Esophagus mucosa (tissue), 1 donor: ENCODE results near the gene CYB561A3. TPM values are rescaled to one million over a fixed set of nuclear protein-coding genes. Genes with fewer than 3 reads are reported as not detected.

Source experiments
- ATAC-seq: fragments of 200-7000 bp; cut with Tn5 transposase; one replicate; pipeline ENCODE4 v1.9.1; 2020
- total RNA-seq: library from RNA; stranded (reverse); gene quantifications from one replicate; pipeline ENCODE4 v1.2.4, GENCODE V29; 2023
- donor health status: DM: yes; HTN: yes; CAD: no.

CYB561A3 gene
- total RNA-seq, 1 donor from 2014 or later: 27.7 TPM

DNA sequence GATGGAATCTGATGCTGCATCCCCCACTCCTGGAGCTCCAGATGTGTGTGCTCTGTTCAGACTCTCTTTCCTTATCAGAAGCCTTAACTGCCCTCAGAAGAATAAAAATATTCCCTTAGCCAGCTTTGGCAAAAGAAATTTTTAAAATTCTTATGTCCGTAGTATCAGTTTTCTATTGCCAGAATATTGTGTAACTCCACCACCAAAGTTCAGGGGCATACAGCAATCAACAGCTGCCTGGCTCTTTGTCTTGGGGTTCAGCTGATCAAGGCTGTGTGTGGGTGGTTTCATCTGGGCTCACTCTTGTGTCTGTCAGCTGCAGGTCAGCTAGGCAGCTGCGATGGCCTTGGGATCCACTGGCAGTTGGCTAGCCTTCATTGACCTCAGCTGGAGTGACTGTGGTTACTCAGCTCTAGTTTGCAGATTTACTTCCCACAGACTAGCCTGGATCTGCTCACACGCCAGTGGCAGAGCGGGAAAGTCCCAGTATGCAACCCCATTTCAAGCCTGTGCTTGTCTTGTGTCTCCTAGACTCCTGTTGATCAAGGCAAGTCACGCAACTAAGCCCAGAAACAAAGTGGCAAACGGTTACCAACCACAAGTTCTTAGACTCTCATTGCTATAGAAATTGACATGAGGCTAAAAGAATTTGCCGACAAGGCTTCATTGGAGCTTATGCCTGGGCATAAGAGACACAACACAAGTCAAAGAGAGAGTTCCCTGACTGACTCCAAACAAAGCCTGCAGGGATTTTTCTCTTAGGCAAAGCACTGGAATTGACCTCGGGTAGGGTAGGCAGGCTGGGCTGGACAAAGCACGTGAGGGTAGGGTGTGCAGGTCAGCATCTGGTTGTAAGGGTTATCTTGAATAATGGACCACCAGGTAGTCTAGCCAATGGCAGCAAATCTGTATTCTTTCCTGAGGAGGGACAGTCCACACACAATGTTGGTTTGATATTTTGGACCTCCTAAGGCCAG lies 8.0 kb upstream of the CYB561A3 start:
- ATAC-seq: peak; percentile 98

DNA sequence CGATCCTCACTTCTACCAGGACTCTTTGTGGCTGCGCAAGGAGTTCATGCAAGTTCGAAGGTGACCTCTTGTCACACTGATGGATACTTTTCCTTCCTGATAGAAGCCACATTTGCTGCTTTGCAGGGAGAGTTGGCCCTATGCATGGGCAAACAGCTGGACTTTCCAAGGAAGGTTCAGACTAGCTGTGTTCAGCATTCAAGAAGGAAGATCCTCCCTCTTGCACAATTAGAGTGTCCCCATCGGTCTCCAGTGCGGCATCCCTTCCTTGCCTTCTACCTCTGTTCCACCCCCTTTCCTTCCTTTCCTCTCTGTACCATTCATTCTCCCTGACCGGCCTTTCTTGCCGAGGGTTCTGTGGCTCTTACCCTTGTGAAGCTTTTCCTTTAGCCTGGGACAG lies 7.0 kb upstream of the CYB561A3 start:
- ATAC-seq: no peak

DNA sequence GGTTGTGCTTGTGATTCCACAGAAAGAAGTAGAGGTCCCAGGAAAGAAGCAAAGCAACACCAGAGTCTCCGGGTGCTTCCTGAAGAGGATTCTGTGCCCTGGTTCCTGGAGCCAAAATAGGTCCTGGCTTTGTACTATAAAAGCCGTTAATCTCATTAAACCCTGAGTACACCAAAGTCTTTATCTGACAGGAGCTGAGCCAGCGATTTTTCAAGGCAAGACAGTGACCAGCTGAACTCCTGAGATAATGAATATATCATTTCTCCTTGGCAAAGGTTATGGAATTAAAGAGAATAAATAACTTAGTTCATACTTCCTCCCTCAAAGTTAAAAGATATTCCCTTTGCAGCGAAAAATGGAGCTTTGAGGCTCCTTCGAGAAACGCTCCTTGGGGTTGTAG lies 5.7 kb upstream of the CYB561A3 start:
- ATAC-seq: no peak

DNA sequence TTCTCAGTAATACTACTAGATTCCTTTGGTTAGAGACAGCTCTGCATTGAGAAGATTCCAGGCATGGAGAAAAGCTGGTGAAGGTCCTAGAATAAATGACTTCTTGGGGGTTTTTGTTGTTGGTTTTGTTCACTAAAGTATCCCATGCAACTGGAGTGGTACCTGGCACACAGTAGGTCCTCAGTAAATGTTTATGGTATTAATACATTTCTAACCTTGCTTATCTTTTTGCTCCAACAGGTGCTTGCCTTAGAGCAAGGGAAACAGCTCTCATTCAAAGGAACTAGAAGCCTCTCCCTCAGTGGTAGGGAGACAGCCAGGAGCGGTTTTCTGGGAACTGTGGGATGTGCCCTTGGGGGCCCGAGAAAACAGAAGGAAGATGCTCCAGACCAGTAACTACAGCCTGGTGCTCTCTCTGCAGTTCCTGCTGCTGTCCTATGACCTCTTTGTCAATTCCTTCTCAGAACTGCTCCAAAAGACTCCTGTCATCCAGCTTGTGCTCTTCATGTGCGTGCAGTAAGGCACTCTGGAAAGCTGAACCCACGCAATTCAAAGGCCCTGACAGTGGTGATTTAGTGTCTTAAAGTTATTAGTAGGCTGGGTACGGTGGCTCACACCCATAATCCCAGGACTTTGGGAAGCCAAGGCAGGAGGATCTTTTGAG lies 2.5 kb upstream of the CYB561A3 start:
- ATAC-seq: no peak

DNA sequence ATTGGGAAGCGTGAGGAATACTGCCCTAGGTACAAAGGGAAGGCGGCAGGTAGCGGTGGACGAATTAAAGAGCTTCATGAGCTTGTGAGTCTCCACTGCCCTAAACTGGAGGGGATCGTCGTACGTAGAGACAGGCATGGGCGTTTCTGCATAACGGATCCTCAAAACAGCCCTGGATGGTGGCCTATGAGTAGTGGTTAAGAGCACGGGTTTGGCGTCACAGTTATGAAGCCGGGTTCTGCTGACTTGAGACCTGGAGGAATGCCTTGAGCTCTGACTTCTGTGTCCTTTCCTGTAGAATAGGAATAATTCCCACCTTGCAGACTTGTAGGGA lies 827 bp upstream of the CYB561A3 start:
- ATAC-seq: peak; percentile 18

DNA sequence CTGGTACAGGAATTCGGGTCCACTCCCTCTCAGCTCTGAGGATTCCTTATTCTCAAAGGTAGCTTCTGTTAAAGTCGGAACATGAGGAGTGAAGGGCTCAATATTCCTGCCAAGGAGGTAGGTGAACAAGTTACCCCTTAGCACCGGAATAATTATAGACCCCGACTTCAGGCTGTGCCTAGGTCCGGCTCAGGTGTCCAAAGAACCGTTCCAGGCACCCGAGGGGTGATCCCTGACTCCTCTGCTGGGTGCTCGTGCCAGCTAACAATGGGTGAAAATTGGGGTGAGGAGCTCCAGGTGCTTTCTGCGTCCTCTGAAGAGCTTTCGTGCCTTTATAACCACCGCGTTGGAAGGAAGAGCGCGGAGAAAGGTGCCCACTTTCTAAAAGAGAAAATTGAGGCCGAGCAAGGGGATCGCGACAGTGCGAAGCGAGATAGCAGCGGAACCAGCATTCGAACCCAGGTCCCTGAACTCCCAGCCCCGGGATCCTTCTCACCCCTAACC lies 393 bp downstream of the CYB561A3 start:
- ATAC-seq: no peak

DNA sequence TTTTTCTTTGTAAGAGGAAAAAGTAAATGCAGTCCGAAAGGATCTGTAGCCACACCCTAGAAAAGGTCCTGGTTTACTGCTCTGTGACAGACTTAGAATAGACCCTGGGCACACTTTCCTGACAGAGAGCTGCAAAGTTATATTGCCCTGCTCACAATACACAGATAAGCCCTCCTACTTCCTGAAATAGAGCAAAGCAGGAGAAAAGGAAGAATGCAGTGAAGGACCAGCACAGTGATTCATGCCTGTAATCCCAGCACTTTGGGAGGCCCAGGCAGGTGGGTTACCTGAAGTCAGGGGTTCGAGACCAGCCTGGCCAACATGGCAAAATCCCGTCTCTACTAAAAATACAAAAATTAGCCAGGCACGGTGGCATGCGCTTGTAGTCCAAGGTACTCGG lies 2.2 kb downstream of the CYB561A3 start:
- ATAC-seq: no peak

DNA sequence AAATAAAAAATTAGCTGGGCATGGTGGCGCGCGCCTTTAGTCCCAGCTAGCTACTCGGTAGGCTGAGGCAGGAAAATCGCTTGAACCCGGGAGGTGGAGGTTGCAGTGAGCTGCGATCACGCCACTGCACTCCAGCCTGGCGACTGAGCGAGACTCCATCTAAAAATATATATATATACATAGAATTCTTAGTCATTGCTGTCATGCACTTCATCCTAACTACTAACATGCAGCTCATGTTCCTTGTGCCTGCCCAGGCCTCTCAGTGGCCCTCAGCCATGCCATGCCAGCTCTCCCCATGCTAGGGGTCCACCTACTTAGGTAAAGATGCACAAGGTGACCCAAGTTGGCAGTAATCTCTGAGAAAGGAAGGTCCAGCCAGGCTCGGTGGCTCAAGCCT lies 3.1 kb downstream of the CYB561A3 start:
- ATAC-seq: no peak

DNA sequence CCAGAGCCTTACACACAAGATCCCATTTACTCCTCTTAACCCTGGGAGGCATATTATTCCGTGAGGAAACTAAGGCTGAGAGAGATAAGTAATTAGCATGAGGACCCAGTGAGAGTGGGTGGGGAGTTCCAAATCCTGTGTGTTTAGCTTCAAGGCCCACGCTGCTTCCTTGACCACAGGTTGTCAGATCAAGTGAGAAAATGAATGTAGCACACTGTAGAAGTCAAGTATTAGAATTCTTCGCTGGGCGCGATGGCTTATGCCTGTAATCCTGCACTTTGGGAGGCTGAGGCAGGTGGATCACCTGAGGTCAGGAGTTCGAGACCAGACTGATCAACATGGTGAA lies 3.8 kb downstream of the CYB561A3 start:
- ATAC-seq: no peak

DNA sequence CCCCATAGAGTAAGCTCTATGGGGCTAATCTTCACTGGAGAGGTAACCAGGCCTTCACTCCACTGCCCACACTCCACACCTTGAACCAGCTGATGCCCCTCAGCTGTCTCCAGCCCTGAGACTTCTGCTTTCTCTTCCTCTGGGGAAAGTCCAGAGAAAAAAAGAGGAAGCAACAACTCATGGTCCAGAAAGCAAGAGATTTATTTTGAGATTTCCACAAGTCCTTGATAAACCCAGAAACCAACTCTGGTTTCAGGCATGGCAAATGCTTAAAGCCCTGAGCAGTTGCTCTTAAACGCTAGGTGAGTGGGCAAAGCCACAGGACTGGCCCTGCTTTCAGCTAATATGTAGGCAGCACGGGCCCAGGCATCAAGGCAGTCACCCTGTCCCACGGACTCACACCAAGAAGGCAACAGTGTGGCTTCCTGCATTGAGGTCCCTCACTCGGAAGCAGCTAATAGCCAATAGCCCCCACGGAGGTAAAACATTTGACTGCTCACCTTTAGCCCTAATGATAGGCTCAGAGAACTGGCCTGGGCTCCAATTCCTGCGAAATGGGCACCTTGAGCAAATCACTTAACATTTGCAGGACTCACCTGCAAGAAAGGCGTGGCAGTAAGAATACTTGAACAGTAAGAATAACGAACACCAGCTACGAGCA lies 4.3 kb downstream of the CYB561A3 start:
- no peak for ATAC-seq

DNA sequence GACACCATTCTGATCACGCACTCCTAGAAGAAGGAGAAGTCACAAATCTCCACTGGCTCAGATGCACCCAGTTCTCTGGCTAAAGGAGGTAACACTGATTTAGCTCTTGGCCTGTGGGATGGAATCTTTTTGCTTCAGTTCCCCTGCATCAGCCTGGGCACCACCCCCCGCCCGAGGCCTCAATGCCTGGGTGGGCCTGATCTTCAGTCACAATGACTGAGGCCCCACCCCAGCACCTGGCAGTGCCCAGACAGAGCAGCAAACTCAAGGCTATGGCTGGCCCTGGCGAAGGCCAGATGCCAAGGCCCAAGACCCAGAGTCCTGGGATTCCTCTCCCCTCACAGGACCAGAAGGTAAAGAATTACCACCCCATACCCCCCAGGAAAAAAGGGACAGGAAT lies 5.0 kb downstream of the CYB561A3 start:
- ATAC-seq: peak; percentile 4

DNA sequence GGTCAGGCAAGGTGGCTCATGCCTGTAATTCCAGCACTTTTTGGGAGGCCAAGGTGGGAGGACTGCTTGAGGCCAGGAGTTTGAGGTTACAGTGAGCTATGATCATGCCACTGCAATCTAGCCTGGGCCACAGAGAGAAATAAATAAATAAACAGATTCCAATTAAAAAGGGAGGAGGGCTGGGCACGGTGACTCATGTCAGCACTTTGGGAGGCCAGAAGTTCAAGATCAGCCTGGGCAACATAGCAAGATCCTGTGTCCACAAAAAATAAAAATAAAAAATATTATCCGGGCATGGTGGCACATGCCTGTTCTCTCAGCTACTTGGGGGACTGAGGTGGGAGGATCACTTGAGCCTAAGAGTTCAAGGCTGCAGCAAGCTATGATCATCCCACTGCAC lies 7.5 kb downstream of the CYB561A3 start:
- ATAC-seq: no peak

DNA sequence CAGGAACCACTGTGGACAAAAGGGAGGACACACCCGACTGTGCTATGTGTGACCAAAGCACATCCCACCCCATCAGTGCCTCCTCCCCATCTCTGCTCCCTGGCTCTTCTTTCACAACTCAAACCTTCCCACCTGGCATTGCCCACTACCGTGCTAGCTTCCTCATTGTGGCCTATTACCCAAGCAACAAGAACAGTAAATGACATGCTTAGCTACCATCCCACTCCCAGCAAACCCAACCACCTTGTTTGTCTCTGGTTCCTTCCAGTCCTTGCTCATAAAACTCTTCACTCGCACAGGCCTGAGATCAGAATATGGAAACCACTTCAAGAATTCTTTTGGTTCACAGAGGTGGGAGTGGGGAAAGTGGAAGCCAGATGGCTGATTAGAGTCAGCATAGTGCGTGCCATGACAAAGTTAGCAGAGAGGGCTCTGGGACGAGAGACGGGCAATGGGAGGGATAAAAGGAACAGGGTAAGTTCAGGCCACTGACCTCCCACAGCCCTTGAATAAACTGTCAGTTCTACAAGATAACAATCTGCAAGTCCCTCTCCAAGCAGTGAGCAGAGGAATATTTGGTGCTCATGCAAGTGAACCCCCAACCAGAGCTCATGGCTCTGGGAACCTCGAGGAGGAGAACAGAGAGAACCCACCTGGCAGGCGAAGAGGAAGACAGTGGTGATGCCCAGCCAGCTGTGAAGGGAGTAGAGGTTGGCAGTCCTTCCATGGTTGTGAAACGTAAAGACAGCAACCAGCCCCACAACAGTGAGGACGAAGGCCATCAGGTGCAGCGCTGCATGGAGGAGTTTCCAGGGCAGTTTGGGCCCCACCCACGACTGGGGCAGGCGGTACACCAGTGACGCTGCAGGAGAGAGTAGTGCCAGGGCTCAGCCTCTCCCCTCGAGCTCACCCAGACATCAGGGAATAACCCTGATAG lies 8.3 kb downstream of the CYB561A3 start:
- no peak for ATAC-seq

DNA sequence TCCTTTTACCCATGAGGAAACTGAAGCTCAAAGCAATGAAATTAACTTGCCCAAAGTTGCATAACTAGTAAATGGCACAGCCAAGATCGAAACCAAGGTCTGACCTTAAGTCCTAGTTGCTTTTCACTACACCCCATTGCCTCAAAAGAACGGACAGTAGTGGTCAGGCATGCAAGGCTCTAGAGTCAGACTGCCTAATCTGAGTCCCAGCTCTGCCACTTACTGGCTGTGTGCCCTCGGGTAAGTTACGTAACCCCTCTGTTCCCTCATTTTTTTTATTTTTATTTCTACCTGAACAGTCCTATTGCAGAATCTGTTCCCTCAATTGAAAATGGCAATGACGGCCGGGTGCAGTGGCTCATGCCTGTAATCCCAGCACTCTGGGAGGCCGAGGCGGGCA lies 9.6 kb downstream of the CYB561A3 start:
- no peak for ATAC-seq

DNA sequence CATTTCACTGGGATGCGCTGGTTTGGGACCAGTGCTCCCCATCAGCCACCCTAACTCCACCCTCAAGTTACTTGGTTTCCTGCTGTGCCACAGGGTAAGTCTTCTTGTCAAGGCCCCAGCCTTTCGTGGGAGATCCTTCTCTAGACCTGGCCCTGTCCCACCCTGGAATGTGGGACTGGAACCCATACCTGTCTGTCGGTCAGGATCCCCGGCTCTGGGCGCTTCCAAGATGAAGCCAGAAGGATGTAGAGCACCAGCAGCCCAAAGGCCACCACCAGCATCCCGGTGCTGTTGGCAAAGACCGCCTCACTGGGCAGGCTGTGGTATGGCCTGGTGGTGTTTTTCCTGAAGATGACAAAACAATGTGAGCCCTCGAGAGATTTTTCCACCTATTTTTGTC lies 10.9 kb downstream of the CYB561A3 start:
- ATAC-seq: no peak

DNA sequence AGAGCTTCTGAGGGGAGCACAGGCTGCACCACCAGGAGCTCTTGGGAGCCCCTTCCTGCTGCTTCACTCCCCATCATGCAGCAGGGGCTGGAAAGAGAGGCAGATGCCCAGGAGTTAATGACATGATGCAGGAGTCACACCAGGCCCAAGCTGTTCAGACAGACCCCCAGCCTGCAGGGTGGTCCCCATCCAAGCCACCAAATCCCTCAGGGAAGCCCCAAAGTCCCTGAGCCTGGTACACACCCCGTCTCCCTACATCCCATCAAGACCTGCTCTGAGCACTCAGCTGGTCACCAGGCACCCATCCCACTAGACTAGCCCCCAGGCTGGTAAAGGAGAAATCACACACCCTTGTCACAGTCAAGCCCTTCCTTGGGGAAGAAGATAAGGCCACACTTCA lies 11.3 kb downstream of the CYB561A3 start:
- no peak for ATAC-seq

DNA sequence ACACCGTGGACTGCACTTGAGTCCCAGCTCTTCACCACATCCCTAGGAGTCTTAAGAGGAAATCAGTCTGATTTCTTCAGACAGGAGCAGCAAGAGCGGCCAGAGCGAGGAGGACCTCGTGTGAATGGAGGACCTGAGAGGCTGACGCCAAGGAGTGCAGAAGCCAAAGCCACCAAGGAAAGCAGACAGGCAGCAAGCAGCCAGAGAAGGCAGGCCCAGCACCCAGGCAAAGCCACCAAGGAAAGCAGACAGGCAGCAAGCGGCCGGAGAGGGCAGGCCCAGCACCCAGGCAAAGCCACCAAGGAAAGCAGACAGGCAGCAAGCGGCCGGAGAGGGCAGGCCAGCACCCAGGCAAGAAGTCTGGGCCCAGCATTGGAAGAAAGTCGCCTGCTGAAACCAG lies 11.8 kb downstream of the CYB561A3 start:
- ATAC-seq: no peak

DNA sequence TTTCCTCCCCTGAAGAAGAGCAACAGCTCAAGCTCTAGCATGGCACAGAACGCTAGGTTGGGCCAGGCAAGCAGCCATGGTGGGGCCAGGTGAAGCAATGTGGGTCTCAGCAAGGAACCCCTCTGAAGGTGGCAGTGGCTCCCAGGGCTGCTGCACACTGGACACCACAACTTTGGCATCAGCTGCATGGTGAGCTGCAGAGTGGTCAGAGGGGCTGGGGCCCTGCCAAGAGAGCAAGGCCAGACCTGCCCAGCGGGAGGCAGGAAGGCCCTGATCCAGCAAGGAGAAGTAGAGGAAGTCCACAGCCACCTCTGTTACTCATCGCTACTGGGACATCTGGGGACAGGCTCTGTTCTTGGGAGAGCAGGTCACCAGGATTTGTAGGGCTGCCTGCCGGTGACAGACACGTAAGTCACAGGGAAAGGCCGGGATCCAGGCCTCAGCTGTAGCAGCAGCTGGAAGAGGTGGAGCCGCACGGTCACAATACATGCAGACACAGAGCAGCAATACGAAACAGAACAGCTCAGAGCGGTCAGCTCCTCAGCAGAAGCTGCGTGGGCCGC lies 12.4 kb downstream of the CYB561A3 start:
- no peak for ATAC-seq

DNA sequence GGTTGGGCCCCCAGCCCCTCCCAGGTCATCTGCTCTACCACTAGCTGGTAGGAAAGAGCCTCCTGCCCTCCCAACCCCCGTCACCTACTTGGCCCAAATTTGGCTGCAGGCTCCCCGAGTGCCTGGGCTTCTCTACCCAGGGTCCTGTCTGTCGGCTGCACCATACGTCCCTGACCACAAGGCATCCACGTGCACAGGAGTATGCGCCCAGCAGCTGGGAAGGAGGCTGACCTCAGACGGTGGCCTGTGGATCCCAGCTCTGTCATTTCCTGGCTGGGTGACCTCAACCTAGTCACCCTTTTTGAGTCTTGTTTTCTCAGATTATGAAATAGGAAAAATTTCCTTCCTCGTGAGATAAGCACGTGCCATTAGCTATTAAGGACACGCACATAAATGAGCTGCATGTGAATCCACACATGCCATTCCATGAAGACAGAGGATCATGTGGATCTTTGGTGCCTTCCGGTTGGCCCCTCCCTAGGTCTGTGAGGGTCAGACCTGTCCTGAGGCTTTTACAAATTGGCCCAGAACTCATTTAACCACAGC lies 13.7 kb downstream of the CYB561A3 start:
- ATAC-seq: peak; percentile 43

DNA sequence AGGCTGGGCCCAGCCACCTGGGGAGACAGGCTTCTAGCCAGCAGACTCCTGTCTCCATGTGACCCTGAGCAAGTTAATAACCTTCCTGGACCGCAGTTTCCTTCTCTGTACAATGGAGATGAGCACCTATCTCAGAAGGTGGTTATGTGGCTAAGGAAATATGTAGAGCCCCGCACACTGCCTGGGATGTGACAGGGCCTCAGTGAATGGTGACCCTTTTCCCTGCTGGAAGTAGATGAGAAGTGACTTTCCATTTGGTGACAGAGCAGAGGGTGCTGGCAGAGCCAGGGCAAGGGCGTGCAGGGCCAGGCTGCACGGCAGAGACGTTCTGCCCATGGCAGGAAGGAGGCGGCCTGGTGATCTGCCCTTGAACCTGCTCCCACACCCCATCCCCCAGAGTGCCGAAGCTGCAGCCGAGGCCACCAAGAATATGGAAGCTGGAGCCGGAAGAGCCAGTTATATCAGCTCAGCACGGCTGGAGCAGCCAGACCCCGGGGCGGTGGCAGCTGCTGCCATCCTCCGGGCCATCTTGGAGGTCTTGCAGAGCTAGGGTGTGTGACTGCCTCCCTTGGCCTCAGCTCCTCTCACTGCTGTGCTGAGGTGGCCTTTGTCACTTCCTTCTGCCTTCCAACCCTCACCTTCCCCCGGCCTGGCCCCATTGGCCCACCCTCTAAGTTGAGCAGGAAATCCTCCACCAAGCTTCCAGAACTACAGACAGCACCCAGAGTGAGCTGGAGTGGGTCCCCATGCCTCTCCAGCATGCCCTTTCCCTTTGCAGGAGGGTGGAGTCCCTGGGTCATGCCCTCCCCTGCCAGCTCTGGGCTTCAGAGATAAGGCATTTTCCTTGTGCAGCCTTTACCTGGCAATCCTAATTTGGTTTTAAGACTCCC lies 15.5 kb downstream of the CYB561A3 start:
- peak; percentile 35 for ATAC-seq

DNA sequence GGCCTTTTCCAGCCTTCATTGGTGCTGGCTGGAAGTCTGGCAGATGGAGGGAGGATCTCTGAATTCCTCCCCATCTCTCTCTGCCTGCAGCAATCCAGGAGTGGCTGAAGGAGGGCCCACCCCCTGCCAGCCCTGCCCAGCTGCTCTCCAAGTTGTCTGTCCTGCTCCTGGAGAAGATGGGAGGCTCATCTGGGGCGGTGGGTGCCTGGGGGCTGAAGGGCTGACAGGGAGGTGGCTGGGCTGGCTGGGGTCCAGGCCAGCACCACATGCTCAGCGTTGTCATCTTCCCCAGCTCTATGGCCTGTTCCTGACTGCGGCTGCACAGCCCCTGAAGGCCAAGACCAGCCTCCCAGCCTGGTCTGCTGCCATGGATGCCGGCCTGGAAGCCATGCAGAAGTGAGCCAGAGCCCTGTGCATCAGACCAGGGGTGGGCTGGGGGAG lies 16.5 kb downstream of the CYB561A3 start:
- ATAC-seq: no peak
